Liver (tissue), 9 donors: ENCODE measurements around the gene GABRB1. TPM values are rescaled to one million over a fixed set of nuclear protein-coding genes. Genes with fewer than 3 reads are reported as not detected.

Source experiments
- DNase-seq: peaks from one replicate; pipeline ENCODE4 v3.0.0-alpha.2; 2017; ENCODE audit warnings: low spot score
- H3K27ac ChIP-seq, 2 donors: one replicate each; pipeline ENCODE4 v1.7.0; 2013; ENCODE audit warnings: inconsistent platforms in 2 of 2, low read length in 2 of 2, control low read depth in 1 of 2, low read depth in 1 of 2, mild to moderate bottlenecking in 1 of 2
- H3K27me3 ChIP-seq, 4 donors: one replicate each; pipeline versions ENCODE4 v1.6.1 to v1.7.0; 2013; ENCODE audit warnings: low read length in 3 of 4, inconsistent platforms in 1 of 4, mild to moderate bottlenecking in 1 of 4, moderate library complexity in 1 of 4; ENCODE audit not compliant: control insufficient read depth in 4 of 4, insufficient read depth in 4 of 4
- H3K36me3 ChIP-seq, 4 donors: one replicate each; pipeline versions ENCODE4 v1.6.1 to v1.7.0; 2013; ENCODE audit warnings: low read length in 3 of 4, mild to moderate bottlenecking in 3 of 4, low read depth in 1 of 4, moderate library complexity in 1 of 4; ENCODE audit not compliant: control insufficient read depth in 4 of 4, insufficient read depth in 3 of 4
- H3K4me1 ChIP-seq, 4 donors: one replicate each; pipeline versions ENCODE4 v1.6.1 to v1.7.0; 2013; ENCODE audit warnings: low read length in 3 of 4, mild to moderate bottlenecking in 3 of 4, moderate library complexity in 1 of 4; ENCODE audit not compliant: control insufficient read depth in 4 of 4, insufficient read depth in 4 of 4
- H3K4me3 ChIP-seq, 3 donors: one replicate each; pipeline versions ENCODE4 v1.6.1 to v1.7.0; 2013; ENCODE audit warnings: low read length in 3 of 3, control low read depth in 1 of 3, low read depth in 1 of 3, mild to moderate bottlenecking in 1 of 3
- H3K9ac ChIP-seq, 2 donors: one replicate each; pipeline ENCODE4 v1.7.0; 2013; ENCODE audit warnings: low read length in 2 of 2, mild to moderate bottlenecking in 2 of 2, moderate library complexity in 2 of 2, control low read depth in 1 of 2, low read depth in 1 of 2
- H3K9me3 ChIP-seq, 4 donors: one replicate each; pipeline versions ENCODE4 v1.6.1 to v1.7.0; 2013; ENCODE audit warnings: low read length in 3 of 4; ENCODE audit not compliant: control insufficient read depth in 4 of 4
- ATF3 ChIP-seq: IDR thresholded peaks from 2 replicates; pipeline ENCODE4 v1.6.1; 2016; ENCODE audit warnings: antibody characterized with exemption
- CTCF ChIP-seq: fragments of 150-350 bp; IDR thresholded peaks from 2 replicates; pipeline ENCODE4 v1.5.1; 2017; ENCODE audit warnings: improper control_type of control experiment, low read depth, low read length; ENCODE audit not compliant: missing input control
- EGR1 ChIP-seq, 2 donors: IDR thresholded peaks; 2 replicates each; pipeline ENCODE4 v1.6.1; 2016 to 2018; ENCODE audit warnings: antibody characterized with exemption in 2 of 2, low read depth in 2 of 2
- FOXA1 ChIP-seq: IDR thresholded peaks from 2 replicates; pipeline ENCODE4 v1.6.1; 2016; ENCODE audit warnings: antibody characterized with exemption
- FOXA2 ChIP-seq: IDR thresholded peaks from 2 replicates; pipeline ENCODE4 v1.6.1; 2016; ENCODE audit warnings: antibody characterized with exemption
- GABPA ChIP-seq, 2 donors: IDR thresholded peaks in 1 of 2; conservative IDR thresholded peaks in 1 of 2; 2 replicates each; pipeline ENCODE4 v1.6.1; 2016; ENCODE audit warnings: antibody characterized with exemption in 2 of 2, mild to moderate bottlenecking in 1 of 2, moderate library complexity in 1 of 2
- HNF4A ChIP-seq, 2 donors: conservative IDR thresholded peaks; 2 replicates each; pipeline ENCODE4 v1.6.1; 2016; ENCODE audit warnings: antibody characterized with exemption in 2 of 2, mild to moderate bottlenecking in 2 of 2
- HNF4G ChIP-seq: IDR thresholded peaks from 2 replicates; pipeline ENCODE4 v1.6.1; 2016; ENCODE audit warnings: antibody characterized with exemption
- JUND ChIP-seq, 2 donors: IDR thresholded peaks; 2 replicates each; pipeline ENCODE4 v1.6.1; 2016; ENCODE audit warnings: antibody characterized with exemption in 2 of 2
- MAX ChIP-seq: IDR thresholded peaks from 2 replicates; pipeline ENCODE4 v1.6.1; 2016; ENCODE audit warnings: antibody characterized with exemption
- NR2F2 ChIP-seq: IDR thresholded peaks from 2 replicates; pipeline ENCODE4 v1.6.1; 2016; ENCODE audit warnings: antibody characterized with exemption
- RAD21 ChIP-seq, 2 donors: IDR thresholded peaks; 2 replicates each; pipeline ENCODE4 v1.6.1; 2016; ENCODE audit warnings: antibody characterized with exemption in 2 of 2, mild to moderate bottlenecking in 2 of 2
- REST ChIP-seq: IDR thresholded peaks from 2 replicates; pipeline ENCODE4 v1.6.1; 2016; ENCODE audit warnings: antibody characterized with exemption, mild to moderate bottlenecking
- RXRA ChIP-seq, 2 donors: IDR thresholded peaks; 2 replicates each; pipeline ENCODE4 v1.6.1; 2017 to 2018; ENCODE audit warnings: antibody characterized with exemption in 2 of 2, mild to moderate bottlenecking in 1 of 2
- SP1 ChIP-seq: IDR thresholded peaks from 2 replicates; pipeline ENCODE4 v1.6.1; 2018; ENCODE audit warnings: antibody characterized with exemption, mild to moderate bottlenecking
- TAF1 ChIP-seq: conservative IDR thresholded peaks from 2 replicates; pipeline ENCODE4 v1.6.1; 2016; ENCODE audit warnings: antibody characterized with exemption, mild to moderate bottlenecking
- YY1 ChIP-seq: IDR thresholded peaks from 2 replicates; pipeline ENCODE4 v1.6.1; 2016; ENCODE audit warnings: antibody characterized with exemption, mild to moderate bottlenecking
- ZBTB33 ChIP-seq: IDR thresholded peaks from 2 replicates; pipeline ENCODE4 v1.6.1; 2016; ENCODE audit warnings: antibody characterized with exemption
- WGBS: extraction: QIAGEN DNeasy Blood & Tissue Kit; methylation state at CpG from one replicate; pipeline ENCODE4 v1.1.7; 2013; 5-methylcytosine and 5-hydroxymethylcytosine counted together
- polyA plus RNA-seq, 2 donors: library from polyadenylated mRNA; stranded (reverse) in 1 of 2; unstranded in 1 of 2; fragments of 200-250 nt in 1 of 2; fragments of >200 nt in 1 of 2; fragmentation: Nextera tagmentation in 1 of 2; extraction: Ambion mirVana in 1 of 2; gene quantifications; one replicate each; pipeline versions ENCODE4 v1.2.1 to v1.2.3, GENCODE V29; 2013 to 2015
- total RNA-seq, 2 donors: library from RNA; depleted of rRNA; stranded (reverse); fragments of >200 nt; gene quantifications; one replicate each; pipeline ENCODE4 v1.2.3, GENCODE V29; 2014
- donor health status: healthy.
- donor health status: healthy.
- donor health status: healthy.
- donor health status: healthy.
- donor health status: healthy.

Gene GABRB1
- total and polyA plus RNA-seq, 4 donors = 0.17 to 1.3 TPM; not detected in 2

- H3K9me3 ChIP-seq = no peaks in the 10 kb centered on the region
- no peak overlapping the region for H3K27ac ChIP-seq
- H3K36me3 ChIP-seq = no peaks in the 10 kb centered on the region
- no peak for DNase-seq
- TF ChIP-seq REST (no peak), YY1 (no peak), RAD21 (IDR thresholded peaks at IDR 0.05) (no peak), HNF4G (no peak), SP1 (no peak), NR2F2 (no peak), TAF1 (no peak), FOXA1 (no peak), CTCF (no peak), GABPA (IDR thresholded peaks at IDR 0.05 in 1 of 2, conservative IDR thresholded peaks at IDR 0.05 in 1 of 2) (no peak), HNF4A (conservative IDR thresholded peaks at IDR 0.05) (no peak), JUND (IDR thresholded peaks at IDR 0.05) (no peak), MAX (no peak), EGR1 (IDR thresholded peaks at IDR 0.05; ENCODE audit: low read depth in 2 of 2) (no peak), ATF3 (no peak)
- H3K4me1 ChIP-seq = no peaks in the 10 kb centered on the region
- H3K4me3 ChIP-seq = no peak overlapping the region
- H3K9ac ChIP-seq = no peak overlapping the region
- 77% methylated on average over 6 of the region's 6 CpGs for WGBS
- peaks cover 0 to 3% (median 0%) of the 10 kb centered on the region in 4 donors for H3K27me3 ChIP-seq
Observed at GRCh38 chr4:47193179-47193578, 161.8 kb downstream of the GABRB1 start.

GRCh38 chr4:47194036-47194737 lies 162.8 kb downstream of the GABRB1 start:
- peaks cover 0 to 3% (median 0%) of the 10 kb centered on the region in 4 donors for H3K27me3 ChIP-seq
- H3K4me1 ChIP-seq = no peaks in the 10 kb centered on the region
- 56% methylated on average over 4 of the region's 4 CpGs for WGBS
- H3K9ac ChIP-seq = no peak overlapping the region
- H3K9me3 ChIP-seq = no peaks in the 10 kb centered on the region
- no peak for DNase-seq
- H3K27ac ChIP-seq = no peak overlapping the region
- no peak overlapping the region for H3K4me3 ChIP-seq
- H3K36me3 ChIP-seq = no peaks in the 10 kb centered on the region
- TF ChIP-seq TAF1 (no peak), MAX (no peak), ATF3 (no peak), ZBTB33 (no peak), HNF4G (no peak), RXRA (IDR thresholded peaks at IDR 0.05) (no peak), RAD21 (IDR thresholded peaks at IDR 0.05) (no peak), FOXA2 (no peak), NR2F2 (no peak), JUND (IDR thresholded peaks at IDR 0.05) (no peak), SP1 (no peak), REST (no peak), GABPA (IDR thresholded peaks at IDR 0.05 in 1 of 2, conservative IDR thresholded peaks at IDR 0.05 in 1 of 2) (no peak)
